ENCODE results near the gene ZNRD2. TPM values are rescaled to one million over a fixed set of nuclear protein-coding genes. Genes with fewer than 3 reads are reported as not detected.
A peak's percentile ranks its signal among the peaks of the same experiment; 100 is the strongest.

Gene ZNRD2
- total RNA-seq, 4 donors from 2014 or later, result 43.6 to 77.3 (median 63.3) TPM

DNA sequence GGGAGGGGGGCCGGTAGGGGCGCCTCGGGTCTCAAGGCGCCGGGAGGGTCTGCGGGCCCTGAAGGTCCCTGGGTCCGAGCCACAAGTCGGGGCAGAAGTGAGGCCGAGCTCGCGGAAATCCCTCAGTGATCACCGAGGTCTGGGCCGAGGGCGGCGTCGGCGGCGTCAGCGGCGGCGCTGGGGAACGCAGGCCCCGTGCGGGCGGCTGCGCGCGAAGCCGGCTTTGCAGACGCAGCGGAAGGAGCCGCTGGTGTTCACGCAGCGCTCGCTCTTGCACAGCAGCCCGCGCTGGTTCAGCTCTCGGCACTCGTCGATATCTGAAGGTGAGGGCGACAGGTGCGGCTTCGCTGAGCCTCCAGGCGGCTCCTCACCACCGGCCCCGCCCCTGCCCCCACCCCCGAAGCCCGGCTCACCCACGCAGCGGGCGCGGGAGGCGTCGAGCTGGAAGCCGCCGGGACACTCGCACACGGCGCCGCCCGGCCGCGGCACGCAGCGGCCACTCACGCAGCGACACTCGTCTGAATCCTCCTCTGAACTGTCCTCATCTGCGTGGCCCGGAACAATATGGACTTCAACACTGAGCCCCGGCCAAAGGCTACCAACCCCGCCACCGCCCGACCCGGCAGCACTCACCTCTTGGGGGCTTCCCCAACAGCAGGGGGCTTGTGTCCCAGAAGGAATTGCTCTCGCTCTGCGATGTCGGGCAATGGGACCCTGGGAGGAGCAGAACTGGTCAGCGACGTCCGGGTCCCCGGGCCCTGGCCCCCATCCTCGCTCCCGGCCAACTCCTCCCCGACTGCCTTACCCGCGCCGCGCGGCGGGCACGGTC lies 31.1 kb upstream of the ZNRD2 start:
- TF ChIP-seq POLR2AphosphoS5 (IDR thresholded peaks at IDR 0.05), result peak in 1 of 2 donors; percentile 1
- no peak for TF ChIP-seq POLR2A (IDR thresholded peaks at IDR 0.05; ENCODE audit: low read depth)
- DNase-seq (ENCODE audit: extremely low spot score), result no peak
- 85% methylated on average over 49 of the region's 92 CpGs for WGBS
- peak overlapping the region; percentile 56 to 73 (median 58) for H3K4me3 ChIP-seq
- H3K9me3 ChIP-seq, result no peaks in the 10 kb centered on the region
- no peaks in the 10 kb centered on the region for H3K27me3 ChIP-seq
- peaks cover 23 to 36% (median 32%) of the 10 kb centered on the region in 4 donors for H3K4me1 ChIP-seq
- H3K27ac ChIP-seq (replicated peaks in 1 of 4), result peak overlapping the region; percentile 86 to 94 (median 88)
- intact Hi-C loops (cut with DNase I), result no loop called here
- H3K36me3 ChIP-seq, result peaks cover 17 to 72% (median 61%) of the 10 kb centered on the region in 4 donors

DNA sequence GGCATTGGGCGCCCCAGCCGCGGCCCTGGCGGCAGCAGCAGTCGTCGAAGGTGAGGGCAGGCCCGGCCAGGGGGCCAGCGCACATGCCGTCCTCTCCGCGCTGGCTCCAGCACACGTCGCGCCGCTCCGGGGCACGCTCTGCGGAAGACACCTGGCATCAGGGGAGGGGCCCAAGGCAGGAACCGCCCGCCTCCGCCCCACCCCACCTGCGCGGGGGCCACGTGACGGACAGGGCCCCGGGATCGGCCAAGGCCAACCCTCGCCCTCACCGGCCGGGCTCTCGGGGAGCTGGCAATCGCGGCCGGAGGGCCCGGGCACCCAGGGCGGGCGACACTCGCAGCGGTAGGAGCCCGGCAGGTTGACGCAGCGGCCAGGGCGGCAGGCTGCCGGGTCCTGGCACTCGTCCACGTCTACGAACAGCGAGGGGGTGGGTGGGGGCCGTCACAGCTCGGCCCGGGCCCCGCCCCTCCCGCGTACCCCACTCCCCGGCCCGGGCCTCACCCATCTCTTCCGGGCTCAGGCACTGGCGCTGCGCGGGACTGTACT lies 30.5 kb upstream of the ZNRD2 start:
- intact Hi-C loops (cut with DNase I), result loop anchor here (2.0 to 5.0 kb wide), 2 partner anchors 31 to 52 kb away; partner anchors contain the start of gene ZNRD2
- H3K36me3 ChIP-seq, result peaks cover 17 to 72% (median 57%) of the 10 kb centered on the region in 4 donors
- no peak for DNase-seq (ENCODE audit: extremely low spot score)
- H3K9me3 ChIP-seq, result no peaks in the 10 kb centered on the region
- H3K4me3 ChIP-seq, result peak overlapping the region; percentile 56 to 73 (median 58)
- peak overlapping the region; percentile 86 to 94 (median 88) for H3K27ac ChIP-seq (replicated peaks in 1 of 4)
- H3K4me1 ChIP-seq, result peaks cover 23 to 36% (median 32%) of the 10 kb centered on the region in 4 donors
- TF ChIP-seq EP300 (IDR thresholded peaks at IDR 0.05), result no peak
- TF ChIP-seq, protein P1, sequence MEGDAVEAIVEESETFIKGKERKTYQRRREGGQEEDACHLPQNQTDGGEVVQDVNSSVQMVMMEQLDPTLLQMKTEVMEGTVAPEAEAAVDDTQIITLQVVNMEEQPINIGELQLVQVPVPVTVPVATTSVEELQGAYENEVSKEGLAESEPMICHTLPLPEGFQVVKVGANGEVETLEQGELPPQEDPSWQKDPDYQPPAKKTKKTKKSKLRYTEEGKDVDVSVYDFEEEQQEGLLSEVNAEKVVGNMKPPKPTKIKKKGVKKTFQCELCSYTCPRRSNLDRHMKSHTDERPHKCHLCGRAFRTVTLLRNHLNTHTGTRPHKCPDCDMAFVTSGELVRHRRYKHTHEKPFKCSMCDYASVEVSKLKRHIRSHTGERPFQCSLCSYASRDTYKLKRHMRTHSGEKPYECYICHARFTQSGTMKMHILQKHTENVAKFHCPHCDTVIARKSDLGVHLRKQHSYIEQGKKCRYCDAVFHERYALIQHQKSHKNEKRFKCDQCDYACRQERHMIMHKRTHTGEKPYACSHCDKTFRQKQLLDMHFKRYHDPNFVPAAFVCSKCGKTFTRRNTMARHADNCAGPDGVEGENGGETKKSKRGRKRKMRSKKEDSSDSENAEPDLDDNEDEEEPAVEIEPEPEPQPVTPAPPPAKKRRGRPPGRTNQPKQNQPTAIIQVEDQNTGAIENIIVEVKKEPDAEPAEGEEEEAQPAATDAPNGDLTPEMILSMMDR (IDR thresholded peaks at IDR 0.05), result peak in 1 of 3 experiments; percentile 65
- no peaks in the 10 kb centered on the region for H3K27me3 ChIP-seq
- WGBS, result no CpG with 5 or more reads among the region's 60 CpGs

DNA sequence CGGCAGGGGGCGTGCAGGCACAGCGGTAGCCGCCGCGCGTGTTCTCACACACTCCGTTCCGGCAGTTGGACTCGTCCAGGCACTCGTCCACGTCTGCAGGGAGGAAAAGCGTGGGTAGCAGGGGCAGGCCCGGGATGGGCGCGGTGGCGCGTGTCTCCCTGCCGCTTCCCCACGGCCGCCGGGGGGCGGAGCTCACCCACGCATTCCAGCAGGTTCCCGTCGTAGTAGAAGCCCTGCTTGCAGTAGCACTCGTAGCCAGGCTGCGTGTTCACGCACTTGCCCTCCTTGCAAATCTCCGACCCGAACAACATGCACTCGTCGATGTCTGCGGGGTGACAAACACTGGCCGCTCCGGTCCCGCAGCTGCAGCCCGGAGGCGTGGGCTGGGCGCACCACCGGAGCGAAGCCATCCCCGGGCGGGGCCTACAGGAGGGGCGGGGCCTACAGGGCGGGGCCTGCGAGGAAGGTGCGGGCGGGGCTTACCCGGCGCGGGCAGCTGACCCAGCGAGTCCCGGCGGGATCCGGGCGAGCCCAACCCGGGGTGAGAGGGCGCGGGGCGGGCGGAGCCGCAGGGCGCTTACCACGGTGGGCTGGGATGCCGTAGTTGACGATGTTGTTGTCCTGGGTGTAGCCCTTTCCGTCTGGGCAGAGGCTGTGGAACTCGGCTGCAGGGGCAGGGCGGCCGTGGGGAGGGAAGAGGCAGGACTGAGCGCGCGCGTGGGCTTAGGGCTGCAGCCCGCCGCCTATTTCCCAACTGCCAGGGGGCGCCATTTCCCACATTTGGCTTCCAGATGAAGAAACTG lies 29.8 kb upstream of the ZNRD2 start:
- under 1% methylated on average over 42 of the region's 78 CpGs for WGBS
- Histone ChIP-seq H3K4me1 (peaks cover 23 to 36% (median 32%) of the 10 kb centered on the region in 4 donors), H3K9me3 (no peaks in the 10 kb centered on the region), H3K4me3 (peak overlapping the region; percentile 56 to 73 (median 58)), H3K27ac (replicated peaks in 1 of 4) (peak overlapping the region; percentile 86 to 94 (median 88)), H3K27me3 (no peaks in the 10 kb centered on the region), H3K36me3 (peaks cover 12 to 72% (median 57%) of the 10 kb centered on the region in 4 donors)
- peak; percentile 98 for DNase-seq (ENCODE audit: extremely low spot score)
- intact Hi-C loops (cut with DNase I), result loop anchor here (2.0 to 5.0 kb wide), 2 partner anchors 30 to 52 kb away; partner anchors contain the start of gene ZNRD2
- TF ChIP-seq POLR2AphosphoS5 (IDR thresholded peaks at IDR 0.05) (peak; percentile 76), POLR2A (IDR thresholded peaks at IDR 0.05; ENCODE audit: low read depth) (peak; percentile 19), EP300 (IDR thresholded peaks at IDR 0.05) (no peak)
- TF ChIP-seq, protein P1 (IDR thresholded peaks at IDR 0.05), result peak; percentile 90 to 97 (median 92)

DNA sequence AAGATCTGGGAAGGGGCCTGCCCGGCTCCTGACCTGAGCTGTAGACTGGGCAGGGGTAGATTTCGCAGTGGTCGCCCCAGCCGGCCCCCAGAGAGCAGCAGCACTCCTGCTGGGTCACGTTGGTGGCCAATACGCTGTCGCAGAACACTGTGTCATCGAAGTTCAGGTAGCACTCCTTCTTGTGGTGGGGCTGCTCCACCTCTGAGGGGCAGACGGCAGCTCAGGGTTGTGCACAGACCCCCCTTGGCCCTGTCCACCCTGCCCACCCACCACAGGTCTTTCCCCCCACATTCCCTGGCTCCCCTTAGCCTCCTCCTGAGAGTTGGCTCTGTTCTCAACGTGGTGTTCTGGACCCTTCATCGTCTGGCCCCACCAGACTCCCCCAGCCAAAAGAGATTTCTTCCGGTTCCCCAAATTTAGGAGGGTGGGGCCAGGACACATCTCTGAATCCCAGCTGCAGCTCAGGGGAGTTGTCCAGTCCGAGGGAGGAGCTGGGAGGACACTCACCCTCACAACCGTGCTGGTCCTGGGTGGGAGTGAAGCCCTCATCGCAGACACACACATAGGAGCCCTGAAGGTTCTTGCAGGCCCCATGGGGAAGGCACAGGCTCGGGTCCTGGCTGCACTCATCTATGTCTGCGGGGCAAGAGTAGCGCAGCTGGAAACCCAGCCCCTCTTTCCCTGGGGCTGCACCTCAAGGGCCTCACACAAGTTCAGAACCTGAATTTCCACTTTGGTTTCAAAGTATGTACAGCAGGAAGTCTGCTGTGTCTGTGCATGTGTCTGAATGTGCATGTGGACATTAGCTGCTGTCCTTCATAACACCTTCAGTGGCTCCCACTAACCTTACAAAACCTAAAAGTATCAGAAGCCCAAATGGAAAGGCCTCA lies 28.9 kb upstream of the ZNRD2 start:
- DNase-seq (ENCODE audit: extremely low spot score), result no peak
- Histone ChIP-seq H3K4me3 (peak overlapping the region; percentile 56 to 73 (median 58)), H3K36me3 (peaks cover 11 to 71% (median 56%) of the 10 kb centered on the region in 4 donors), H3K27me3 (no peaks in the 10 kb centered on the region), H3K9me3 (no peaks in the 10 kb centered on the region), H3K4me1 (peaks cover 23 to 39% (median 35%) of the 10 kb centered on the region in 4 donors), H3K27ac (replicated peaks in 1 of 4) (peak overlapping the region; percentile 86 to 94 (median 88))
- TF ChIP-seq EP300 (IDR thresholded peaks at IDR 0.05) (no peak), POLR2A (IDR thresholded peaks at IDR 0.05; ENCODE audit: low read depth) (no peak), POLR2AphosphoS5 (IDR thresholded peaks at IDR 0.05) (no peak)
- TF ChIP-seq, protein P1 (IDR thresholded peaks at IDR 0.05), result no peak
- intact Hi-C loops (cut with DNase I), result loop anchor here (2.0 to 5.0 kb wide), 2 partner anchors 29 to 51 kb away; partner anchors contain the start of gene ZNRD2
- WGBS, result 27% methylated on average over 15 of the region's 18 CpGs

Data from esophagus muscularis mucosa (tissue), 4 donors.